NCI-H524 treated with DMSO at 0.1 percent for 48 hours (cell line): ENCODE results near the gene AGR3.
"Not testable (repeated sequence)": the region's sequence is repeated elsewhere in the genome, so short reads cannot be mapped to it uniquely, and the experiment has no call there.

Source experiments
- DNase-seq: peaks from one replicate; lab custom pipeline; 2025; lab: John Stamatoyannopoulos, UW

AGR3 gene

GRCh38 chr7:16891338-16891737, 9.6 kb upstream of the AGR3 start:
- no peak for DNase-seq

DNA sequence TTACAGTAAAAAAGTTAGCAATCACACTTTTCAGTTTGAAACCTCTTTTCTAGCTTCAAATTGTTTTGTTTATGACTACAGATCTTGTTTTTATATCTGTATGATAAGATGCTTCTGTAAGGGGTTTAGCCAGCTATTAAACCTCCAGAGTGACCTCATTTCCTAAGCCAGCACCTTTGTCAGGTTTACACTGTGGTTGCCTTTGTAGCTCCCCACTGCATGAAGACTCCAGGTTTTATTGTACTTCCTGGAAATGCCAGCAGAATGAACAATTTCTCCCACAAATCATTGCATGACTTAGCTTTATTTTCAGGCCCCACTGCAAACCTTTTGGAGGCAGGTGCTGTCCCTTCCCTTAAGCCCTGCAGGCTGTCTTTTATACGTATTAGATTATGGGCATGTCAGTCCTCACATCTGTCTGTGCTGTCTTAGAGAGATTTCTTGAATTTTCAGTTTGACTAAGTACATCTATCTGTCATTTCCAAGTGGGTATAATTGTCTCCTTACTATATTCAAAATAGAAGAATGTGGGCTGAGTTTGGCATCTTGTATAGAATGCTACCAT, 8.2 kb upstream of the AGR3 start:
- DNase-seq: no peak

DNA sequence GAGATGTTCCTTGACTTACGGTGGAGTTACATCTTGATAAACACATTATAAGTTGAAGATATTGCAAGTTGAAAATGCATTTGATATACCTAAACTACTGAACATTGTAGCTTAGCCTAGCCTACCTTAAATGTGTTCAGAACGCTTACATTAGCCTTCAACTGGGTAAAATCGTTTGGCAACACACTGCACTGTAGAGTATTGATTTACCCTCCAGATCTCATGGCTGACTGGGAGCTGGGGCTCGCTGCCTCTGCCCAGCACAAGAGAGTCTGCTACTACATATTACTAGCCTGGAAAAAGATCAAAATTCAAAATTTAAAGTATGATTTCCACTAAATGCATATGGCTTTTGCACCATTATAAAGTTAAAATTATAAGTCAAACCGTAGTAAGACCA, 7.5 kb upstream of the AGR3 start:
- DNase-seq: no peak

GRCh38 chr7:16883918-16884317, 2.1 kb upstream of the AGR3 start:
- DNase-seq: no peak

DNA sequence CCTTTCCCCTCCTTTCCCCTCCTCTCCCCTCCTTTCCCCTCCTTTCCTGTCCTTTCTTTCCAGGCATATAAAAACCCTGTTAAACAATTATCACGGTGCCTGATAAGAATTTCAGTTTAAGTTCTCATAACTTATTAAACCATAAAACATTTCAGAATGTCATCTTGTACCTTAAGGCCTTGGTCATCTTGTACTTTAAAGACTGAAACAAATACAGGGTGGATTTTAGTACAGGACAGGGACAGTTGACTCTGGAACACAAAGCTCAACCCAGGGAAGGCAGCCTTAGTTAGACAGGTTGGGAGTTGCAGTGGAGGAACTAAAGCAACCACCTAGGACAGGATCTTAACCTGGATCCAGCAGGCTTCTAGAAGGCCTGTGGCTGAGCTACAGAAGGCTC, 1.2 kb downstream of the AGR3 start:
- no peak for DNase-seq

GRCh38 chr7:16879181-16879580, 2.6 kb downstream of the AGR3 start:
- no peak for DNase-seq

GRCh38 chr7:16875861-16876260, 5.9 kb downstream of the AGR3 start:
- no peak for DNase-seq

DNA sequence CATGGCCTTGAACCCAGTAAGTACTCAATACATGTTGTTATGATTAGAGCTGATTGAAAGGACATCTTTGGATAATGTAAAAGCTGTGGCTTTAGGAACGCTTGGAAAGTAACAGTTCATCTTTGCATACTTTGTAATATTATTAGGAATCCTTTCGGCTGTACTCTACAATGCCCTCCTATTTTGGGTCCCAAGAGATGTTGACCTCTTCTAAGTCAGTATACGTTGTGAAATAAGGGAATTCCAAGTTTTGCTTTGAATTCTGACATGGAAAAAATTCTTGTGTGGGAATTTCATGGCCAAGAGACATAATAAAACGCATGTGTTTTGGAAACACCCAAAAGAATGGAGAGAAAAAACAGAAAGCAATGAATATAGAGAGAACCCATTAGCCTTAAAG, 7.7 kb downstream of the AGR3 start:
- no peak for DNase-seq

GRCh38 chr7:16867328-16867727, 14.5 kb downstream of the AGR3 start:
- no peak for DNase-seq

DNA sequence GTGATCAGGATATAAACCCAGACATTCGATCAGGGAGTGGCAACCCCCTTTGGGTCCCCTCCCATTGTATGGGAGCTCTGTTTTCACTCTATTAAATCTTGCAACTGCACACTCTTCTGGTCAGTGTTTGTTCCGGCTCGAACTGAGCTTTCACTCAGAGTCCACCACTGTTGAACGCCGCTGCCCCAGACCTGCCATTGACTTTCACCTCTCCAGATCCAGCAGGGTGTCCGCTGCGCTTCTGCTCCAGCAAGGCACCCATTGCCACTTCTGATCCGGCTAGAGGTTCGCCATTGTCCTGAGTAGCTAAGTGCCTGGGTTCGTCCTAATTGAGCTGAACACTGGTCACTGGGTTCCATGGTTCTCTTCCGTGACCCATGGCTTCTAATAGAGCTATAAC, 28.6 kb downstream of the AGR3 start:
- not testable (repeated sequence) for DNase-seq

GRCh38 chr7:16851829-16852228, 30.0 kb downstream of the AGR3 start:
- DNase-seq: peak; percentile 31

DNA sequence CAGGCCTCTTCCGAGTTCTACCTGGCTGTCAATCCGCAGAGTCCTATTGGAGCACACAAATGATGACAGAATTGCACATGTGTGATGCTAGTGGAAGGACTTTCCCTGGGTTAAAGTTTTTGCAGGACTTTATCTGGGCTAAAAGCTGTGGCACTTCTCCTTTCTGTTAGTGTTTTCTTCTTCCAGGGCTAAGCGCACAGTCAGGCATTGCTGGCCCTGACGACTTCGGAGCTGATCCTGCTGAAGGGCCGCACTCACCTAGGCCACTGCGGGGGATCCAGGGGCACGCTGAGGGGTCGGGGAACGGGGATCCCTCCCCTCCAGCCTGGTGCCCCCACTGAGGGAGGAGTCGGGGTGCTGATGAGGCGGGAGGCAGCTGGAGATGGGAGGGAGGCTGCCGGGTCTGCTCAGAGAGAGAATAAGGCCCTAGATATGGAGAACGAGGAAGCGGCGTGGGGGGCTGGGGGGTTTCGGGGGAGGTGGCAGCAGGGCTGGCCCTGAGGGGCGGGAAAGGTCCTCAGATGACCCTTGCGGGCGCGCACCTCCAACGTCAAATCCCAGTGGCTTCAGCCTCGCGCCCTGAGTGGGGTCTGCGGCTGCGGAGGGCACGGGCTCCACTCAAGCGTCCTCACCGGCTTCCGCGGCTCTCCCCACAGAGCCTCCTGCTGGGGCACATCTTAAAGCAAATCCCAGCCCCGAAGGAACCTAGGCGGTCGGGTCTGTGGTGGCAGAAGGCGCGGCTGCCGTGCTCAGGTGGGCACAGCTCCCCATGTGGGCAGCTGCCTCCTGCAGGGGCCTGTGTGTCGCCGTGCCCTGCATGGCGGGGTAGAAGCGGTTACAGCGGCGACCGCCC, 30.9 kb downstream of the AGR3 start:
- DNase-seq: no peak

- no peak for DNase-seq
These were observed 32.3 kb downstream of the AGR3 start for GRCh38 chr7:16849296-16850148.

DNA sequence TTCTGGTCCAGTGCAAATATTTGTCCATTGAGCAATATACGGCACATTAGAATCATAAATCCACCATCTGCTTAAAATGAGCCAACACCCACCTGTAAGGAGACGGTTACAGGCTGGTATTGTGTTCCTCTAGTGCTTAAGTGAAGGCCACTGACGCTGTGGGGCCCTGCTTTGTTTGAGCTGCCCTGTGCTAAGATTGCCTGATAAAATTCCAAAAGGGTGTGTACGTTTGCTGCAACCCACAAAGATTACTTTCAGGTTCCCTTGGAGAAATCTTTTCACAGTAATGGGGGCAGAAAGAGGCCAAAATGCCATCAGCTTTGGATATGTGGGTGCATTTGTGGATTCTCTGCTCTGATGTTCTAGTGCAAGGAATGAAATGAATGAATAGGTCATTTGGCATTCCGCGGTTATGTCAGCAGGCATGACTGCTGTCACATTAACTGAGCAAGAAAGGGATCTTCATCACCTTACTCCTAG, 34.4 kb downstream of the AGR3 start:
- DNase-seq: no peak

- no peak for DNase-seq
These were observed 35.1 kb downstream of the AGR3 start for GRCh38 chr7:16846601-16847165.

DNA sequence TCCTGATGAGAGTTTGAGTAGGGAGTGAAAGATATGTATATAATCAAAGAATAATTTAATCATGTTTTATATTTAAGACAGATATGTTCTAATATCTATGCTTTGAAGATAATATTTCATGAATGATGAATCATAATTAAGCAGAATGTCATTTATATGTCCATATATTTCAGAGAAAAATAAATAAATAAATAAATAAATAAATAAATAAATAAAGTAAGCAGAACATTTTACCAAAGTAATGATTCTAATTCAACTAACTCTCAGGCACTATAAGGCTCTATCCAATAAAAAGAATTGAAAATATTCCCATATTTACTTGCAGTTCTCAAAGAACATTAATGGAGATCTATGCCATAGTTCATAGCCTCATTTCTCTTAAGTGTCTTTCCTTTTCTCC, 36.0 kb downstream of the AGR3 start:
- no peak for DNase-seq

DNA sequence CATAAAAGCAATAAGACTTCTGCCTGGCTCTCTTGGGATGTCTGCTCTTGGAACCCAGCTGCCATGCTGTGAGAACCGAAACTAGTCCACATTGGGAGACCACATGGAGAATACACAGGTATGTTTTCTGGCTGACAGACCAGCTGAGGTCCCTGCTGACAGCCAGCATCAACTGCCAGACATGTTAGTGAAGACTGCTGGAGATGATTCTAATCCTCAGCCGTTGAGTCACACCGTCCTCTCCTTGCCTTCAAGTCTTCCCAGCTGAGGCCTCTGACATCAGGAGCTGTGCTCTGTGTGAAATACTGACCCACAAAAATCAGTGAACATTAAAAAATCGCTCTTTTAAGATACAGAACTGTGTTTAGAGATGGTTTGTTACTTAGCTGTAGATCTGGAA, 40.1 kb downstream of the AGR3 start:
- no peak for DNase-seq

GRCh38 chr7:16840094-16840493, 41.7 kb downstream of the AGR3 start:
- no peak for DNase-seq

DNA sequence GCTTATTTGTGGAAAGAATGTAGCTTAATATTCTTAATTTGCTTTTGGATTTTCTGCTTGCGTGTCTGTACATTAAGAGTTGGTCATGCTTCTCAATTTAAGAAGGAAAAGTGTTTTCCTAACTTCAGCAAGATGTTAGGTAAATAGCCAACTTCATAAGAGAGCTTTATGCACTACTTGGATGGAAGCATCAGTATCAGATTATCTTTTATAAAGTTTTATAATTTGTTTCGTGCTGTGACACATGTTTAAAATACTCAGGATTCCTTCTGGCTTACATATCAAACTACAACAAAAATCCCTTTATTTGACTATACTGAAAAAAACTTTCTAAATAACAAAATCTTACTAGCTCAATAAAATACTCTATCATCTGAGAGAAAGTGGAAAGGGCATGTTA, 42.1 kb downstream of the AGR3 start:
- DNase-seq: no peak

DNA sequence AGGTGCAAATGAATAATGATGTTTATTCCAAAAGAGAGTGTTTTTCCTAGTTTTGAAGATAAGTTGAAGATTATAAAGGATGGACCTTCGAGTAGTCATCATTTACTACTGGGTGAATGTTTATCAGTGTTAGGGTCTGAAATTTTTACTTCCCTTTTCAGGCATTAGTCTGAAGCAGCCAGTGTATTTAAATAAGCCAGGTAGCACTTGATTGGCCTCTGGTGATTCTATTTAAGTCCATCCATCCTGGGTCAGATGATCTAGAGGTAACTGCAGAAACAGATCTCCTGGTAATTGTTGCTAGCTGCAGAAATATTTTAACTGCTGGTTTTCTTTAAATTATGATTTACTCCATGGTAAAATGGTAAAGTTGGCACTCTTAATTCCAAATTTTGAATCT, 42.9 kb downstream of the AGR3 start:
- DNase-seq: no peak

- no peak for DNase-seq
These were observed 43.4 kb downstream of the AGR3 start for GRCh38 chr7:16838386-16838785.

- no peak for DNase-seq
These were observed 45.3 kb downstream of the AGR3 start for GRCh38 chr7:16836481-16836880.
